CD4-positive, alpha-beta T cell (primary cell): ENCODE results near the gene MAPRE2. TPM values are rescaled to one million over a fixed set of nuclear protein-coding genes. Genes with fewer than 3 reads are reported as not detected.

ENCODE experiments used
- ATAC-seq: fragments of 200-7000 bp; cut with Tn5 transposase; one replicate; pipeline ENCODE4 v1.10.0; 2022; ENCODE audit warnings: mild to moderate bottlenecking; ENCODE audit not compliant: poor library complexity
- CTCF ChIA-PET: fragments of 350-600 bp; sonication (Branson Sonifier 250); formaldehyde crosslinking; loops from one replicate; lab custom pipeline; 2021; ENCODE audit warnings: antibody characterized with exemption, inconsistent platforms; lab: Charles Lee
- POLR2A ChIA-PET: fragments of 350-600 bp; sonication (Branson Sonifier 250); formaldehyde crosslinking; loops from one replicate; lab custom pipeline; 2021; ENCODE audit warnings: antibody characterized with exemption, inconsistent platforms; lab: Charles Lee
- DNase-seq, 14 experiments: peaks; one replicate each; pipeline ENCODE4 v3.0.0-alpha.2; 2013 to 2020; ENCODE audit warnings: mixed read lengths in 2 of 14
- H3K27ac ChIP-seq, 2 donors: one replicate each; pipeline versions ENCODE4 v1.5.1 to v1.7.0; 2013; ENCODE audit warnings: low read length in 2 of 2, low read depth in 1 of 2, mild to moderate bottlenecking in 1 of 2
- H3K27me3 ChIP-seq, 2 experiments: 1 replicate in 1 of 2; 2 replicates in 1 of 2; pipeline versions ENCODE4 v1.6.1 to v1.7.0; 2013; ENCODE audit warnings: low read length in 2 of 2, control low read depth in 1 of 2, mild to moderate bottlenecking in 1 of 2, moderate library complexity in 1 of 2; ENCODE audit not compliant: insufficient read depth in 2 of 2, control insufficient read depth in 1 of 2
- H3K36me3 ChIP-seq: one replicate; pipeline ENCODE4 v1.6.1; 2013; ENCODE audit warnings: low read length, control low read depth; ENCODE audit not compliant: insufficient read depth
- H3K4me1 ChIP-seq: one replicate; pipeline ENCODE4 v1.6.1; 2013; ENCODE audit warnings: low read length, control low read depth; ENCODE audit not compliant: insufficient read depth
- H3K4me3 ChIP-seq: one replicate; pipeline ENCODE4 v1.5.1; 2013; ENCODE audit warnings: mild to moderate bottlenecking, low read length, moderate library complexity
- H3K9me3 ChIP-seq, 2 experiments: 1 replicate in 1 of 2; 2 replicates in 1 of 2; pipeline versions ENCODE4 v1.6.1 to v1.7.0; 2013; ENCODE audit warnings: low read length in 2 of 2, mild to moderate bottlenecking in 2 of 2, control low read depth in 1 of 2, moderate library complexity in 1 of 2; ENCODE audit not compliant: control insufficient read depth in 1 of 2, insufficient read depth in 1 of 2
- H3K27ac Mint-ChIP-seq: one replicate; pipeline ENCODE4 v1.8.0; 2020; ENCODE audit warnings: mixed read lengths
- H3K27me3 Mint-ChIP-seq: one replicate; pipeline ENCODE4 v1.8.0; 2021; ENCODE audit warnings: mixed read lengths
- H3K36me3 Mint-ChIP-seq: one replicate; pipeline ENCODE4 v1.8.0; 2021; ENCODE audit warnings: low read depth, mixed read lengths
- H3K4me1 Mint-ChIP-seq: one replicate; pipeline ENCODE4 v1.8.0; 2021; ENCODE audit warnings: low read depth, mixed read lengths
- H3K4me3 Mint-ChIP-seq: one replicate; pipeline ENCODE4 v1.8.0; 2020; ENCODE audit warnings: mild to moderate bottlenecking, mixed read lengths
- H3K9me3 Mint-ChIP-seq: one replicate; pipeline ENCODE4 v1.8.0; 2020; ENCODE audit warnings: mixed read lengths
- CTCF ChIP-seq: fragments of 200-600 bp; IDR thresholded peaks from one replicate; pipeline ENCODE4 v1.8.0; 2022; ENCODE audit warnings: antibody characterized with exemption, mild to moderate bottlenecking
- intact Hi-C, 2 experiments: fragments of 100-400 bp; cut with DNase I in 1 of 2; cut with micrococcal nuclease in 1 of 2; formaldehyde crosslinking; loops; one replicate each; pipeline versions ENCODE4 v1.15.1 to v1.9.0; 2023 to 2025; cut with DNase I, micrococcal nuclease
- total RNA-seq, 174 experiments: library from RNA in 2 of 174; stranded (reverse) in 2 of 174; gene quantifications; one replicate each; pipeline ENCODE4 v1.2.3 and lab custom pipeline; 2021 to 2026

Gene MAPRE2
- total RNA-seq, 2 experiments from 2014 or later, result 108 to 112 TPM

GRCh38 chr18:35134791-35135531, 93.7 kb downstream of the MAPRE2 start:
- DNase-seq, result no peak
- Mint-ChIP-seq H3K9me3 (no peaks in the 10 kb centered on the region), H3K27me3 (no peaks in the 10 kb centered on the region), H3K4me3 (no peak overlapping the region), H3K4me1 (no peaks in the 10 kb centered on the region), H3K27ac (no peak overlapping the region), H3K36me3 (peaks cover 98% of the 10 kb centered on the region)
- ChIA-PET CTCF (no interaction called here), POLR2A (interaction anchor here (0.7 kb wide), 1 partner anchor 15 kb away, joined by 3 read pairs; no protein-coding TSS in a partner anchor)
- no peaks in the 10 kb centered on the region for H3K27me3 ChIP-seq
- no peak for TF ChIP-seq CTCF
- no peaks in the 10 kb centered on the region for H3K4me1 ChIP-seq
- no peak for ATAC-seq
- H3K9me3 ChIP-seq, result no peaks in the 10 kb centered on the region
- no peak overlapping the region for H3K4me3 ChIP-seq
- no peak overlapping the region for H3K27ac ChIP-seq
- intact Hi-C loops, result loop anchor here in 1 of 2 experiments (5.0 kb wide), 2 partner anchors 43 to 268 kb away; no protein-coding TSS in a partner anchor
- H3K36me3 ChIP-seq, result peaks cover 87% of the 10 kb centered on the region

GRCh38 chr18:35136248-35136647, 95.0 kb downstream of the MAPRE2 start:
- Histone ChIP-seq H3K36me3 (peaks cover 86% of the 10 kb centered on the region), H3K4me1 (no peaks in the 10 kb centered on the region), H3K27ac (no peak overlapping the region), H3K27me3 (no peaks in the 10 kb centered on the region), H3K4me3 (no peak overlapping the region), H3K9me3 (no peaks in the 10 kb centered on the region)
- no peaks in the 10 kb centered on the region for H3K9me3 Mint-ChIP-seq
- no peak overlapping the region for H3K4me3 Mint-ChIP-seq
- no peak overlapping the region for H3K27ac Mint-ChIP-seq
- no peaks in the 10 kb centered on the region for H3K27me3 Mint-ChIP-seq
- DNase-seq (no peak), ATAC-seq (no peak)
- no peak for TF ChIP-seq CTCF
- peaks cover 98% of the 10 kb centered on the region for H3K36me3 Mint-ChIP-seq
- ChIA-PET CTCF (interaction anchor here (1.0 to 1.7 kb wide), 2 partner anchors 9 to 110 kb away, joined by 4 read pairs; no protein-coding TSS in a partner anchor), POLR2A (no interaction called here)
- no peaks in the 10 kb centered on the region for H3K4me1 Mint-ChIP-seq
- intact Hi-C loops, result loop anchor here in 1 of 2 experiments (5.0 kb wide), 1 partner anchor 269 kb away; no protein-coding TSS in a partner anchor

GRCh38 chr18:35136885-35137284, 95.7 kb downstream of the MAPRE2 start:
- H3K27me3 Mint-ChIP-seq, result no peaks in the 10 kb centered on the region
- peaks cover 81% of the 10 kb centered on the region for H3K36me3 ChIP-seq
- no peak for TF ChIP-seq CTCF
- DNase-seq (no peak), ATAC-seq (no peak)
- no peak overlapping the region for H3K4me3 ChIP-seq
- no peaks in the 10 kb centered on the region for H3K4me1 ChIP-seq
- no peaks in the 10 kb centered on the region for H3K27me3 ChIP-seq
- H3K4me3 Mint-ChIP-seq, result no peak overlapping the region
- H3K4me1 Mint-ChIP-seq, result no peaks in the 10 kb centered on the region
- H3K9me3 ChIP-seq, result no peaks in the 10 kb centered on the region
- intact Hi-C loops, result loop anchor here in 1 of 2 experiments (5.0 kb wide), 1 partner anchor 270 kb away; no protein-coding TSS in a partner anchor
- POLR2A ChIA-PET, result no interaction called here
- CTCF ChIA-PET, result interaction anchor here (1.0 to 1.7 kb wide), 2 partner anchors 9 to 111 kb away, joined by 4 read pairs; no protein-coding TSS in a partner anchor
- no peaks in the 10 kb centered on the region for H3K9me3 Mint-ChIP-seq
- H3K36me3 Mint-ChIP-seq, result peaks cover 96% of the 10 kb centered on the region
- H3K27ac Mint-ChIP-seq, result no peak overlapping the region
- no peak overlapping the region for H3K27ac ChIP-seq
